Upper lobe of left lung (tissue), 6 donors: ENCODE results near the gene ITFG1. TPM values are rescaled to one million over a fixed set of nuclear protein-coding genes. Genes with fewer than 3 reads are reported as not detected.

Experiments used
- ATAC-seq, 2 donors: fragments of 200-7000 bp; cut with Tn5 transposase; one replicate each; pipeline ENCODE4 v1.9.1; 2022; ENCODE audit warnings: mild to moderate bottlenecking in 2 of 2, moderate library complexity in 2 of 2; ENCODE audit not compliant: low FRiP score in 2 of 2
- DNase-seq, 2 donors: peaks; one replicate each; pipeline ENCODE4 v3.0.0-alpha.2; 2019 to 2020
- H3K27ac ChIP-seq, 4 donors: fragments of 200-600 bp; sonication (generic); one replicate each; pipeline ENCODE4 v1.5.1; 2016 to 2019
- H3K27me3 ChIP-seq, 4 donors: fragments of 200-600 bp; sonication (generic); one replicate each; pipeline ENCODE4 v1.5.1; 2017 to 2019
- H3K36me3 ChIP-seq, 4 donors: fragments of 200-600 bp; sonication (generic); one replicate each; pipeline ENCODE4 v1.5.1; 2016 to 2019
- H3K4me1 ChIP-seq, 4 donors: fragments of 200-600 bp; sonication (generic); one replicate each; pipeline ENCODE4 v1.5.1; 2018 to 2019
- H3K4me3 ChIP-seq, 4 donors: fragments of 200-600 bp; sonication (generic); one replicate each; pipeline ENCODE4 v1.5.1; 2017 to 2019; ENCODE audit warnings: mild to moderate bottlenecking in 2 of 4, moderate library complexity in 1 of 4
- H3K9me3 ChIP-seq, 4 donors: fragments of 200-600 bp; sonication (generic); one replicate each; pipeline ENCODE4 v1.5.1; 2018 to 2019
- CTCF ChIP-seq, 6 experiments: fragments of 450-650 bp in 4 of 6; fragments of 200-600 bp in 2 of 6; sonication (generic) in 2 of 6; IDR thresholded peaks; one replicate each; pipeline ENCODE4 v1.5.1; 2016 to 2019; ENCODE audit warnings: antibody characterized with exemption in 6 of 6
- EP300 ChIP-seq, 4 donors: sonication (generic); formaldehyde crosslinking; IDR thresholded peaks; one replicate each; pipeline ENCODE4 v1.5.1; 2017; ENCODE audit warnings: antibody characterized with exemption in 4 of 4, control low read depth in 2 of 4
- POLR2A ChIP-seq, 4 donors: fragments of 450-650 bp; IDR thresholded peaks; one replicate each; pipeline ENCODE4 v1.5.1; 2016 to 2017; ENCODE audit warnings: antibody characterized with exemption in 4 of 4, mild to moderate bottlenecking in 2 of 4
- POLR2AphosphoS5 ChIP-seq, 2 donors: sonication (generic); formaldehyde crosslinking; IDR thresholded peaks; one replicate each; pipeline ENCODE4 v1.5.1; 2017; ENCODE audit warnings: antibody characterized with exemption in 2 of 2
- WGBS, 2 donors: methylation state at CpG; one replicate each; pipeline ENCODE4 v1.1.5; 2017 to 2018; 5-methylcytosine and 5-hydroxymethylcytosine counted together
- total RNA-seq, 6 donors: library from RNA; depleted of rRNA in 4 of 6; stranded (reverse); fragments of >200 nt in 4 of 6; gene quantifications; one replicate each; pipeline versions ENCODE4 v1.1.0 to v1.2.1, GENCODE V29; 2016 to 2021
- donor health status: DM: no; HTN: no; CAD: no; lungs with moderate emphysema.
- donor health status: DM: no; HTN: yes; CAD: no; lungs with severe emphysema.

The ITFG1 gene
- total RNA-seq, 6 donors from 2014 or later, result 23.7 to 58.1 (median 43.6) TPM

GRCh38 chr16:47317465-47318240 lies 143.2 kb downstream of the ITFG1 start:
- H3K9me3 ChIP-seq, result no peaks in the 10 kb centered on the region
- H3K27me3 ChIP-seq, result no peaks in the 10 kb centered on the region
- DNase-seq (no peak), ATAC-seq (no peak)
- H3K36me3 ChIP-seq, result no peaks in the 10 kb centered on the region
- no peak overlapping the region for H3K27ac ChIP-seq
- WGBS, 2 donors, result 97% methylated on average over 7 of the region's 7 CpGs
- H3K4me3 ChIP-seq, result no peak overlapping the region
- TF ChIP-seq POLR2A (IDR thresholded peaks at IDR 0.05), result no peak
- no peak for TF ChIP-seq POLR2AphosphoS5 (IDR thresholded peaks at IDR 0.05)
- no peak for TF ChIP-seq EP300 (IDR thresholded peaks at IDR 0.05)
- TF ChIP-seq CTCF (IDR thresholded peaks at IDR 0.05), result no peak
- H3K4me1 ChIP-seq, result peaks cover 0 to 6% (median 2%) of the 10 kb centered on the region in 4 donors

- Histone ChIP-seq H3K4me1 (peaks cover 0 to 3% (median 0%) of the 10 kb centered on the region in 4 donors), H3K27ac (no peak overlapping the region), H3K27me3 (no peaks in the 10 kb centered on the region), H3K36me3 (no peaks in the 10 kb centered on the region), H3K9me3 (no peaks in the 10 kb centered on the region), H3K4me3 (no peak overlapping the region)
- DNase-seq, result no peak
- ATAC-seq, result no peak
- no peak for TF ChIP-seq POLR2AphosphoS5 (IDR thresholded peaks at IDR 0.05)
- no peak for TF ChIP-seq CTCF (IDR thresholded peaks at IDR 0.05)
- TF ChIP-seq EP300 (IDR thresholded peaks at IDR 0.05), result no peak
- no peak for TF ChIP-seq POLR2A (IDR thresholded peaks at IDR 0.05)
- WGBS, 2 donors, result 86 to 87% methylated on average over 2 of the region's 2 CpGs
Observed at GRCh38 chr16:47316442-47317015, 144.3 kb downstream of the ITFG1 start.

- 79 to 80% methylated on average over 8 of the region's 8 CpGs for WGBS, 2 donors
- ATAC-seq (no peak), DNase-seq (no peak)
- Histone ChIP-seq H3K27ac (no peak overlapping the region), H3K4me3 (no peak overlapping the region), H3K36me3 (peaks cover 0 to 7% (median 0%) of the 10 kb centered on the region in 4 donors), H3K27me3 (no peaks in the 10 kb centered on the region), H3K9me3 (no peaks in the 10 kb centered on the region), H3K4me1 (no peaks in the 10 kb centered on the region)
- TF ChIP-seq CTCF (IDR thresholded peaks at IDR 0.05) (no peak), POLR2AphosphoS5 (IDR thresholded peaks at IDR 0.05) (no peak), EP300 (IDR thresholded peaks at IDR 0.05) (no peak), POLR2A (IDR thresholded peaks at IDR 0.05) (no peak)
Observed at GRCh38 chr16:47311738-47312505, 148.9 kb downstream of the ITFG1 start.

GRCh38 chr16:47310792-47311211 lies 150.1 kb downstream of the ITFG1 start:
- ATAC-seq (no peak), DNase-seq (no peak)
- Histone ChIP-seq H3K36me3 (peaks cover 0 to 7% (median 0%) of the 10 kb centered on the region in 4 donors), H3K27me3 (no peaks in the 10 kb centered on the region), H3K4me3 (no peak overlapping the region), H3K27ac (no peak overlapping the region), H3K4me1 (no peaks in the 10 kb centered on the region), H3K9me3 (no peaks in the 10 kb centered on the region)
- TF ChIP-seq CTCF (IDR thresholded peaks at IDR 0.05) (no peak), EP300 (IDR thresholded peaks at IDR 0.05) (no peak), POLR2A (IDR thresholded peaks at IDR 0.05) (no peak), POLR2AphosphoS5 (IDR thresholded peaks at IDR 0.05) (no peak)
- WGBS, 2 donors, result 73 to 74% methylated on average over 1 of the region's 1 CpG
